GM21786 (cell line): ENCODE data around the gene LRBA.
"Not testable (repeated sequence)": the region's sequence is repeated elsewhere in the genome, so short reads cannot be mapped to it uniquely, and the experiment has no call there.

ENCODE experiments used
- ATAC-seq: cut with Tn5 transposase; IDR thresholded peaks from one replicate; pipeline ENCODE4 v1.9.1; 2021; ENCODE audit not compliant: unreplicated experiment

LRBA gene

GRCh38 chr4:150976478-150977118, 38.5 kb downstream of the LRBA start:
- no peak for ATAC-seq

GRCh38 chr4:150974750-150975149, 40.3 kb downstream of the LRBA start:
- peak; percentile 65 for ATAC-seq

- ATAC-seq: peak; percentile 2
Measured at GRCh38 chr4:150974252-150974640, 40.8 kb downstream of the LRBA start.

- peak; percentile 5 for ATAC-seq
Measured at GRCh38 chr4:150973626-150974251, 41.3 kb downstream of the LRBA start.

- ATAC-seq: no peak
Measured at GRCh38 chr4:150972592-150972991, 42.5 kb downstream of the LRBA start.

- no peak for ATAC-seq
Measured at GRCh38 chr4:150971901-150972300, 43.2 kb downstream of the LRBA start.

GRCh38 chr4:150970685-150971151, 44.4 kb downstream of the LRBA start:
- ATAC-seq: peak; percentile 48

- no peak for ATAC-seq
Measured at GRCh38 chr4:150964754-150965153, 50.3 kb downstream of the LRBA start.

GRCh38 chr4:150963602-150964345, 51.3 kb downstream of the LRBA start:
- not testable (repeated sequence) for ATAC-seq

- ATAC-seq: peak; percentile 45
Measured at GRCh38 chr4:150962245-150962644, 52.8 kb downstream of the LRBA start.

- no peak for ATAC-seq
Measured at GRCh38 chr4:150961566-150961965, 53.5 kb downstream of the LRBA start.

- no peak for ATAC-seq
Measured at GRCh38 chr4:150960818-150961217, 54.3 kb downstream of the LRBA start.

- no peak for ATAC-seq
Measured at GRCh38 chr4:150960079-150960478, 55.0 kb downstream of the LRBA start.

GRCh38 chr4:150957981-150958380, 57.1 kb downstream of the LRBA start:
- not testable (repeated sequence) for ATAC-seq

- ATAC-seq: not testable (repeated sequence)
Measured at GRCh38 chr4:150957095-150957494, 58.0 kb downstream of the LRBA start.

GRCh38 chr4:150953916-150954315, 61.2 kb downstream of the LRBA start:
- ATAC-seq: not testable (repeated sequence)

- ATAC-seq: no peak
Measured at GRCh38 chr4:150952167-150952845, 62.8 kb downstream of the LRBA start.

GRCh38 chr4:150950657-150951288, 64.3 kb downstream of the LRBA start:
- peak; percentile 86 for ATAC-seq

- no peak for ATAC-seq
Measured at GRCh38 chr4:150949943-150950342, 65.1 kb downstream of the LRBA start.

GRCh38 chr4:150949342-150949741, 65.7 kb downstream of the LRBA start:
- no peak for ATAC-seq

- no peak for ATAC-seq
Measured at GRCh38 chr4:150948710-150949109, 66.4 kb downstream of the LRBA start.
